Measurements from ENCODE around the gene SMO. TPM values are rescaled to one million over a fixed set of nuclear protein-coding genes. Genes with fewer than 3 reads are reported as not detected.
"Not testable (repeated sequence)": the region's sequence is repeated elsewhere in the genome, so short reads cannot be mapped to it uniquely, and the experiment has no call there.

The SMO gene
- total RNA-seq, 2 donors from 2014 or later: 0.07 to 0.84 TPM

DNA sequence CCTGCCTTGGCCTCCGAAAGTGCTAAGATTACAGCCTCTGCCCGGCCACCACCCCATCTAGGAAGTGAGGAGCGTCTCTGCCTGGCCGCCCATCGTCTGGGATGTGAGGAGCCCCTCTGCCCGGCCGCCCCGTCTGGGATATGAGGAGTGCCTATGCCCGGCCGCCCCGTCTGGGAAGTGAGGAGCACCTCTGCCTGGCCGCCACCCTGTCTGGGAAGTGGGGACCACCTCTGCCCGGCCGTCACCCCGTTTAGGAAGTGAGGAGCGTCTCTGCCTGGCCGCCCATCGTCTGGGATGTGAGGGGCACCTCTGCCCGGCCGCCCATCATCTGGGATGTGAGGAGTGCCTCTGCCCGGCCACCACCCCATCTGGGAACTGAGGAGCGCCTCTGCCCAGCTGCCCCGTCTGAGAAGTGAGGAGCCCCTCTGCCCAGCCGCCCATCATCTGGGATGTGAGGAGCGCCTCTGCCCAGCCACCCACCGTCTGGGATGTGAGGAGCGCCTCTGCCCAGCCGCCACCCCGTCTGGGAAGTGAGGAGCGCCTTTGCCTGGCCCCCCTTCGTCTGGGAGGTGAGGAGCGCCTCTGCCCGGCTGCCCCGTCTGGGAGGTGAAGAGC, 27.8 kb downstream of the SMO start:
- not testable (repeated sequence) for DNase-seq (ENCODE audit: low spot score in 2 of 2); H3K36me3 Mint-ChIP-seq; H3K27ac Mint-ChIP-seq; H3K9me3 Mint-ChIP-seq; ATAC-seq

DNA sequence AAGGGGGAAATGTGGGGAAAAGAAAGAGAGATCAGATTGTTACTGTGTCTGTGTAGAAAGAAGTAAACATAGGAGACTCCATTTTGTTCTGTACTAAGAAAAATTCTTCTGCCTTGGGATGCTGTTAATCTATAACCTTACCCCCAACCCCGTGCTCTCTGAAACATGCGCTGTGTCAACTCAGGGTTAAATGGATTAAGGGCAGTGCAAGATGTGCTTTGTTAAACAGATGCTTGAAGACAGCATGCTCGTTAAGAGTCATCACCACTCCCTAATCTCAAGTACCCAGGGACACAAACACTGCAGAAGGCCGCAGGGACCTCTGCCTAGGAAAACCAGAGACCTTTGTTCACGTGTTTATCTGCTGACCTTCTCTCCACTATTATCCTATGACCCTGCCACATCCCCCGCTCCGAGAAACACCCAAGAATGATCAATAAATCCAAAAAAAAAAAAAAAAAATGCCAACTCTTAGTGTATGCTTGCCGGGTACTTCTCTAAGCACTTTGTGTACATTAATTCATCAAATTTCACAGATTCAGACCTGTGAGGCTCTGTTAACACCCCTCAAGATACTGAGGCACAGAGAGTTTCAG, 28.5 kb downstream of the SMO start:
- peak overlapping the region in 1 of 2 donors; percentile 32 for H3K27ac Mint-ChIP-seq
- ATAC-seq; H3K36me3 Mint-ChIP-seq; H3K9me3 Mint-ChIP-seq; DNase-seq (ENCODE audit: low spot score in 2 of 2): not testable (repeated sequence)

DNA sequence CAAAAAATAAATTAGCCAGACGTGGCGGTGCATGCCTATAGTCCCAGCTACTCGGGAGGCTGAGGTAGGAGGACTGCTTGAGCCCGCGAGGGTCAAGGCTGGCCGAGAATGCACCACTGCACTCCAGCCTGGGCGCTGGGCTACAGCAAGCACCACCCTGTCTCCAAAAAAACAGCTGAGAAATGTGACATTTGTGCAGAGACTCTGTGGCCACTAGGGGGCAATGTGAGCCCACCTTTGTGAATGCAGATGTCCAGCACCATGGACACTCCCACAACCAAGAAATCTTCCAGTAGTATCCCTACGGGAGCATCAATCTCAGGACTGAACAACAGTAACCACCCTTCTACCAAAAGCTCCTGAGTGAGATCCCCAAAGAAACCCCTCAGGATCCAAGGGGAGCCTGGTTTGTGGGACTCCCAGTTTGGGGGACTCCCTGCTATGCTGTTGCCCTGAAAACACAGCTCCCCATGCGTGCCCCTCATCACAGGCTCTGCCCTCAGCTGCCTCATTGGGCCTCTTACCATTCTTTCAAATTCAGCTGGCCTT, 30.2 kb downstream of the SMO start:
- Mint-ChIP-seq H3K36me3 (no peaks in the 10 kb centered on the region), H3K9me3 (no peaks in the 10 kb centered on the region), H3K27ac (peak overlapping the region; percentile 66 to 74)
- ATAC-seq (peak; percentile 91 to 93), DNase-seq (ENCODE audit: low spot score in 2 of 2) (peak; percentile 77 to 84)

DNA sequence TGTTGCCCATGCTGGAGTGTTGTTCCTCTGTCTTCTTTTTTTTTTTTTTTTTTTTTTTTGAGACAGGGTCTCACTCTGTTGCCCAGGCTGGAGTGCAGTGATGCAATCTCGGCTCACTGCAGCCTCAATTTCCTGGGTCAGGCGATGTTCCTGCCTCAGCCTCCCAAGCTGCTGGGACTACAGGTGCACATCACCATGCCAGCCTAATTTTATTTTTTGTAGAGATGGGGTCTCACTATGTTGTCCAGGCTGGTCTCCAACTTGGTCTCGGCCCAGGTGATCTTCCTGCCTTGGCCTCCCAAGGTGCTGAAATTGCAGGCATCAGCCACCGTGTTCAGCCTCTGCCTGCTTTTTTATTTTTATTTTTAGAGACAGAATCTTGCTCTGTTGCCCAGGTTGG, 30.7 kb downstream of the SMO start:
- H3K27ac Mint-ChIP-seq: peak overlapping the region in 1 of 2 donors; percentile 66
- ATAC-seq; H3K36me3 Mint-ChIP-seq; H3K9me3 Mint-ChIP-seq; DNase-seq (ENCODE audit: low spot score in 2 of 2): not testable (repeated sequence)

DNA sequence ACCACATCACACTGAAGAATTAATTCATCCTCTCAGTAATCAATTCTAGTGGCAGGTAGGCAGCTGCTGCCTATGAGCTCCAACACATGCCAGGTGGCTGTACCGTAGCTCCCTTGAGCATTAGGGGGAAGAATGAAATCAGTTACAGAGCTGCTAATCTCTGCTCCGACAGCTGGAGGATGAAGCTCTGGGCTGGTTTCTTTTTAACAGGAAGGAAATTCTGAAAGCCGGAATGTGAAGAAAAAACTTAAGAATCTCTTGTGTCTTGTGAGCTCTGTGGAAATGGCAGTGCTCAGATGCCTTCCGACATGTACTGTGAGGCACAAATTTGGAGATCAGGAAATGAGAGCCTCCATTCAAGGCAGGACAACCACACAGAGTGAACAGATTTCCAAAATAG, 33.6 kb downstream of the SMO start:
- H3K36me3 Mint-ChIP-seq: peaks cover 0 to 12% of the 10 kb centered on the region in 2 donors
- ATAC-seq: no peak
- no peak for DNase-seq (ENCODE audit: low spot score in 2 of 2)
- H3K27ac Mint-ChIP-seq: peak overlapping the region in 1 of 2 donors; percentile 69
- no peaks in the 10 kb centered on the region for H3K9me3 Mint-ChIP-seq

DNA sequence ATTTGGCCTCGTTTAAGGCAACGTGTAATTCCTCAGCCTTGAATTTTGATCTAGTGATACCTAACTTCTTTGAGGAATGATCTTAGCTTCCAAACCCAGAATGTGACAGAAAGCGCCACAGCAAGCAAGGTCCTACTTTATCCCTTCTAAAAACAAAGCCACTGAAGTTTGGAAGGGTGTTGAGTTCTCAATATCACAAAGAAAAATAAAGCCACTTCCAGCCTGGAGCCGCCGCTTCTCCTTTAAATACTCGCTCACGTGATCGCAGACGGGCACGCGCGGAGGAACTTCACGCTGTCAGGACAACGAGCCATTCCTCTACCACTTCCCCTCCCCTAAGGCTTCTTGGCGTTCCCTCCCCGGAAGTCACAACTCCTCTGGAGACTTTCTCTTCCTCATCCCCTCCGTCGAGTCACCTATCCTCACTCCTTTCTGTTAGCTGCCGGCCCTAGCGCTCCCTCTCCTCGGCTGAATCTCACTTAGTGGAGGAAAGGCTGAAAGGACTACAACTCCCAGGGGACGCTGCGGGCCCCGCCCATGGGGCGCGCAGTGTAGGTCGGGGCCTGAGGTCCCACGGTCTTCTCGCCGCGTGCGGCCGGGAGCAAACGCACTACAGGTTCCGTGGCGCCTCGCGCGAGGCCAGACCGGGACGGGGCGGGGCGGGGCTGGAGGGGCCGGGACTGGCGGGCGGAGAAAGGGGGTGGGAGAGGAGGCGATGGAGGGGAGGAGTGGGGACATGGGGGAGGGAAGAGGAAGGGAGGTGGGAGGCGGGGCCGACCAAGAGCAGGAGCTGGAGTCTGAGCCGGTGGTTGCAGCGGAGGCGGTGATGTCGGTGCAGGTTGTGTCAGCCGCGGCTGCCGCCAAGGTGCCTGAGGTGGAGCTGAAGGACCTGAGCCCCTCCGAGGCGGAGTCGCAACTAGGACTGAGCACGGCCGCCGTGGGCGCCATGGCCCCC, 36.1 kb downstream of the SMO start, which contains the start of gene AHCYL2:
TSS of gene AHCYL2 (plus strand) at position 780 of the 955 bp plus-strand sequence.
- H3K36me3 Mint-ChIP-seq: peaks cover 0 to 12% of the 10 kb centered on the region in 2 donors
- no peaks in the 10 kb centered on the region for H3K9me3 Mint-ChIP-seq
- peak within 1 kb of the TSS; percentile 89 to 94 for H3K27ac Mint-ChIP-seq
- peak; percentile 90 to 94 for ATAC-seq
- peak; percentile 90 to 92 for DNase-seq (ENCODE audit: low spot score in 2 of 2)

DNA sequence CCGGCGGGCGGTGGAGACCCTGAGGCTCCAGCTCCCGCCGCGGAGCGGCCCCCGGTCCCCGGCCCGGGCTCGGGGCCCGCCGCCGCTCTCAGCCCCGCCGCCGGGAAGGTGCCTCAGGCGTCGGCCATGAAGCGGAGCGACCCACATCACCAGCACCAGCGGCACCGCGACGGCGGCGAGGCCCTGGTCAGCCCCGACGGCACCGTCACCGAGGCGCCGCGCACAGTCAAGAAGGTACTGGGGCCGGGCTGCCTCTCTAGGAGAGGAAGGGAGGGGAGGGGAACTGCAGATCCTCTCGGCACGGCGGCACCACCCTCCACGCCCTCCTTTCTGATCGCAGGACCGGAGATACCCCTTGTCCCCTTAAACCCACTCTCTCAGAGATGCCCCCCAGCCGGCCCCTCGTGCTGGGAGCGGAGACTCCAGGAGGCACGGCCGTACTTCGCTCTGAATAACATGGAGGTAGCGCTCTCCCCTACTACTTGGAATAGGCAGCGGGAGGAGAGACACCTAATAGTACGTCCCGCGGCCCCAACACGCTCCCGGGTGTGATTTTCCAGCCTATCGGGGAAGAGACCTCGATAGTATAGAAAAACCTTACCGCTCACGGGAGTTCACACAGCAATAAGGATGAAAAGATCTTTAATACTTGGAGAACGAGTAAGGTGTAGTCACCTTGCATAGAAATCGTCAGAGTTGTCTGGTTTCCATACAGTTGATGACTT, 36.9 kb downstream of the SMO start:
- no peaks in the 10 kb centered on the region for H3K9me3 Mint-ChIP-seq
- DNase-seq (ENCODE audit: low spot score in 2 of 2): peak in 1 of 2 donors; percentile 62
- peak overlapping the region; percentile 89 to 91 for H3K27ac Mint-ChIP-seq
- H3K36me3 Mint-ChIP-seq: peaks cover 0 to 12% of the 10 kb centered on the region in 2 donors
- ATAC-seq: peak; percentile 49 to 51

DNA sequence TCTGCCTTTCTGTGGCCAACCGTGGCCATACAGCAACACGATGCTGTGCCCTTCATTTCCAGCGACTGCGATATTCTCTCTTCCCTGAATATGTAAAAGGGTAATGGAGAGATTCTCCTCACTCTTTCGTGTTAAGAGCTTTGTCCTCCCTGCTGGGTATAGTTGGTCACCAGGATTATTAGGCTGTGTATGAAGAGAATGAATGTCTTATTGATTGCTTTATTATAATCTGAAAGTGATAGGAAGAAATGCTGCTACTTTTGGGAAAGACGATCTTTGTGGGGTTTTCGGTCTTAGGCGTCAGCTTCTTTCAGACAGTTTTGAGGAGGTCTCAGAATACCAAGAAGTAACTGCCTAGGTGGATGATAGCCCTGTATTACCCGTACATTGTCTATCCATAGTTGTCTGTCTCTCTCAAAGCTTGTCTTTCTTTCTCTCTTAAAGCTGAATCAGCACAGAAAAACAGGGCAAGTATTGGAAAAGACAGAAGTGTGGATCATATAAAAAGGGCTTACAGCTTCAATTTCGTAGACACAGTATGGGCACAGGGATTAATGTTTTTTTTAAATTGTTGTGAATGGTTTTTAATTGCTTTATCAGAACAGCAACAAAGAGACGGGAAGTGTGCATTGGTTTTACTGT, 37.6 kb downstream of the SMO start:
- DNase-seq (ENCODE audit: low spot score in 2 of 2) (no peak), ATAC-seq (no peak)
- H3K36me3 Mint-ChIP-seq: peaks cover 0 to 12% of the 10 kb centered on the region in 2 donors
- H3K9me3 Mint-ChIP-seq: no peaks in the 10 kb centered on the region
- H3K27ac Mint-ChIP-seq: peak overlapping the region; percentile 89 to 91

DNA sequence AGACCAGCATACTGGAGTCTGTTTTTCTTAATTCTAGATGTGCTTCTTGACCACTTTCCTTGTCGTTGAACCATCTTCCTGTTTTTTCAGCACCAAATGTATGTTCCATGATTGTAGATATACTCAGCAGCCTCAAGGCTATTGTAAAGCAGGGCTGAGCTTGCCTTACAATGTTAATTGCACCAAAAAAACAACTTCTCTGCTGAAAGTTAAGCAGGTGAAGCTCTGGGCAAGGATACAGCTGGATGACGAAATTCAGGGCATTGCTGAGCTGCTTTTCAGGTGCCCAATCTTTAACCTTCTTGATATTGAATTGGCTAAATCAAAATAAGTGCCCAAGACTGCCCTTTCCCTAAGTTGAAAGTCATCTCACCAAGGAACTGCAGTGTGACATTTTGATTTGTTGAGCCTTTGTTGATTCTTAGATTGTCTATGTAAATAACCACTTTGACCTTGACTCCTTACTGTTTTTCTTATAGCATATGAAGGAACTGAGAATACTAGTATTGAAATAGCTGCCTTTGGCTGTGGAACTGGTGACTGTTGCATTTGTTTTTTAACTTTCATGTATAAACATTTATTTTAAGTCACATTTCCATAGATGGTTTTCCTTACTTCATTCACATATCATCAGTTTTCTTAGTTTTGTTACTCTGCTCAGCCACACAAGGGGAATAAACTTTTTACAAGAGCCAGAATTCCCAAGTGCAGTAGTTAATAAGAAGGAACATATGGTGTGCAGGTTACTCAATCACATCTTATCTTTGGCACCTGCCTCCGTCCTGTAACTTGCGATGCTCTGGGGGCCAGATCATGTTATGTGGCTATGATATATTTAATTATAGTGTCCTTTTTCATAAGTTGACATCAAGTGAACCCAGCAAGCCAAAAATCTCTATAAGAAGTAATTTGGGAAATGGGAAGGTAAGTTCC, 39.5 kb downstream of the SMO start:
- ATAC-seq (no peak), DNase-seq (ENCODE audit: low spot score in 2 of 2) (no peak)
- Mint-ChIP-seq H3K27ac (no peak overlapping the region), H3K9me3 (no peaks in the 10 kb centered on the region), H3K36me3 (peaks cover 0 to 12% of the 10 kb centered on the region in 2 donors)

DNA sequence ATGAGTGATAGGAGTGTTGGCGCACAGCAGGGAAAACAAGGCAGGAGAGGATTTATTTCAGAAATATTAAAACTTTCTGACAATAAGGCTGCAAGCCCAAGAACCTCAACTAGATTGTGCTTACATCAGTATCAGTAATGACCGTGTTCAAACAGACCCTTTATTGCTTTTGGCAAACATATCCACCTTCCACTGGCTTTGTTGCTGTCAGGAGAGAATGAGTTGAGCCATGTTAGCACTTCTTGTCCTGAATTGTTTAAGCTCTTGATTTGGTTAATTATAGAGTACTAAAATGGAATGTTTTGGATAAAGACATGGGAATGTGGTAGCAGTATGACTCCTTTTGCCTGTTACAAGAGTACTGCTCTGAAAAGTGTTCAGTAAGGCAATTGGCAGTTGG, 40.2 kb downstream of the SMO start:
- ATAC-seq (no peak), DNase-seq (ENCODE audit: low spot score in 2 of 2) (no peak)
- H3K36me3 Mint-ChIP-seq: peaks cover 0 to 12% of the 10 kb centered on the region in 2 donors
- H3K9me3 Mint-ChIP-seq: no peaks in the 10 kb centered on the region
- H3K27ac Mint-ChIP-seq: no peak overlapping the region

DNA sequence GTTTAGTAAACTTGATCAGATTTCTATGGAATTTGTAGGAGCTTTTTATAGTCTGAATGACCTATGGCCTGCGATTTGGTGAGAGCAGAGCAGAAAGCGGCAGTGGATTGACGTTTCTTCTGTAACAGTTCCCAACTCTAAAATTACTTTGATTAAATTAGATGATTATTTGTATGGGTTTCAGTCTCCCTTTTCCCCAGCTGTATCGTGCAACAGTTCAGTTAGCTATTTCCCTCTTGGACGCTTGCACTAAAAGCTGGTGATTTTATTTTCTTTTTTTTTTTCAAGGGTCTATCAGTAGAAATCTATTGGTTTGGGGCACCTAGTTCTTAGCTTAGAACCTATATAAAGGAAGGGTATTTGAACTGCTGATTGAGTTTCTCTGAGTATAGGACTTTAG, 43.2 kb downstream of the SMO start:
- DNase-seq (ENCODE audit: low spot score in 2 of 2) (no peak), ATAC-seq (no peak)
- Mint-ChIP-seq H3K36me3 (no peaks in the 10 kb centered on the region), H3K27ac (no peak overlapping the region), H3K9me3 (no peaks in the 10 kb centered on the region)

DNA sequence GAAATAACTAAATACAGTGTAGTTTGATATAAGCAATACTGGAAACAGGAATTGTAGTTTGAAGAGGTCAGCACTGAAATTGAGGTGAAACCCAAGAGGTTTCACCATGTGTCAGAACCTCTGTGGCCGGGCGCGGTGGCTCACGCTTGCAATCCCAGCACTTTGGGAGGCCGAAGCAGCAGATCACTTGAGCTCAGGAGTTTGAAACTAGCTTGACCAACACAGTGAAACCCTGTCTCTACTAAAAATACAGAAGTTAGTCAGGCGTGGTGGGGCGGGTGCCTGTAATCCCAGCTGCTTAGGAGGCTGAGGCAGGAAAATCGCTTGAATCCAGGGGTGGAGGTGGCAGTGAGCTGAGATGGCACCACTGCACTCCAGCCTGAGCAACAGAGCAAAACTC, 50.1 kb downstream of the SMO start:
- H3K9me3 Mint-ChIP-seq: no peaks in the 10 kb centered on the region
- no peaks in the 10 kb centered on the region for H3K36me3 Mint-ChIP-seq

DNA sequence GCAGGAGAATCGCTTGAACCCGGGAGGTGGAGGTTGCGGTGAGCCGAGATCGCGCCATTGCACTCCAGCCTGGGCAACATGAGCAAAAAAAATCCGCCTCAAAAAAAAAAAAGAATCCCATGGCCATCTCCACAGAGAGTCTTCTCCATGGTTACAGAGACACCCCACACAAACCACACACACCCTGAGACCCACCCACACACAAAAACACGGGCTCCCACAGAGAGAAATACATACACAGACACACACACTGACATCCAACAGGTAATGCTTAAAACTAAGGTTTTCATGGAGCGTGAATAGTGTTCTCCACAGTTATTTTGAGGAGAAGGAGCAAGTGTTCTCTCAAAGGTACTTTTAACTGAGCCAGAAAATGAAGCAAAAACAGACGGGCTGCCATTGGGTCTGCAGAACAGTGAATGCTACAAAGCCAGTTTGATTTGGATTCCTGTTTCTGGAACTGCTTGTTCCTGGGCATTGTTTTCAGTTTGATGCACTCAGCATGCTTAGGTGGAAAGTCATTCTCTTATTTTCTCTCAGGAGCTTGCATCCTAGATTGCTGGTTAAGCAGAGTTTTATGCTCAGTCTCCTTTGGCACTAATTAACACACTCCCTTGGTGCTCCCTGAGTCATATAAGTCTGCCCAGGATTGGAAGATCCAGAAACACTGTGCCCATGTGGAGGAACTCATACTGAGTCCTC, 51.8 kb downstream of the SMO start:
- DNase-seq (ENCODE audit: low spot score in 2 of 2) (no peak), ATAC-seq (no peak)
- Mint-ChIP-seq H3K9me3 (no peaks in the 10 kb centered on the region), H3K36me3 (peaks cover 0 to 8% of the 10 kb centered on the region in 2 donors), H3K27ac (peak overlapping the region in 1 of 2 donors; percentile 14)

More for the DNA sequence above, 50.1 kb downstream of the SMO start:
- no peak for DNase-seq (ENCODE audit: low spot score in 2 of 2)
- no peak overlapping the region for H3K27ac Mint-ChIP-seq
- no peak for ATAC-seq

DNA sequence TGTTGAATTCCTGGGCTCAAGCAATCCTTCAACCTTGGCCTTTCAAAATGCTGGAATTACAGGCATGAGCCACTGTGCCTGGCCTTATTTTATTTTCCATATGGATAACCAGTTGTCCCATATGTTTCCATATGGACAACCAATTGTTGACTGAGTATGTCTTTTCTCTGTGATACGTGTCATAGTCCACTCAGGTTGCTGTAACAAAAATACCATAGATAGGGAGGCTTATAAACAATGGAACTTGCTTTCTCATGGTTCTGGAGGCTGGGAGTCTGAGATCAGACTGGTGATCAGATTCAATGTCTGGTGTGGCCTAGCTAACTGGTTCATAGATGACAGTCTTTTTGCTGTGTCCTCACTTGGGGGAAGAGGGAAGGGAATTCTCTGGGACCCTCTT, 55.8 kb downstream of the SMO start:
- DNase-seq (ENCODE audit: low spot score in 2 of 2): no peak
- Mint-ChIP-seq H3K36me3 (peaks cover 4 to 12% of the 10 kb centered on the region in 2 donors), H3K9me3 (no peaks in the 10 kb centered on the region), H3K27ac (no peak overlapping the region)
- no peak for ATAC-seq
